HFF-Myc (cell line): ENCODE results near the gene PRKCE.

Experiments
- DNase-seq: peaks from one replicate; pipeline ENCODE4 v3.0.0-alpha.2; 2011; ENCODE audit warnings: low read depth; ENCODE audit errors: extremely low read depth
- H3K4me3 ChIP-seq: replicated peaks from 2 replicates; pipeline ENCODE4 v1.5.1; 2011; ENCODE audit warnings: low read depth, mild to moderate bottlenecking, control low read depth, low read length
- TF ChIP-seq, protein P1 (sequence below): IDR thresholded peaks from 2 replicates; pipeline ENCODE4 v1.5.1; 2012; ENCODE audit warnings: mild to moderate bottlenecking, low read depth, low read length, control low read depth; ENCODE audit errors: missing control alignments

PRKCE gene

DNA sequence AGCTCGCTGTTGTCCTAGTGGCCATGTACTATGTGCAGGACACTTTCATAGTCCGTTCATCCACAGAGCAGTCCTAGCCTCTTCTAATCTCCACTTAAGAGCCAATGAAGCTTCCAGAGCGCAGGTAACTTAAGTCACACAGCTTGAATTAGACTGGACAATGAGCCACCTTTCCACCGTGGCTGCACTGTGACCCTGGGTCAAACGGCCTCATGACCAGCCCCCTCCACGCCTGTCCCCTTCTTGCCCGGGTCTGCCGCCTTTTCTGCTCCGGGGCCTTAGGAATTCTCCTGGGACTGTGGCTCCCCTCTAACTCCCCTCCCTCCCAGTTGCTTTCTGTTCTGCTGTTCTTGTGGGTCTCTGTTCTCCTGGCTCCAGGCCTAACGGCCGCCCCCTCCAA, 8.4 kb upstream of the PRKCE start:
- peak overlapping the region; percentile 52 for H3K4me3 ChIP-seq
- TF ChIP-seq, protein P1, sequence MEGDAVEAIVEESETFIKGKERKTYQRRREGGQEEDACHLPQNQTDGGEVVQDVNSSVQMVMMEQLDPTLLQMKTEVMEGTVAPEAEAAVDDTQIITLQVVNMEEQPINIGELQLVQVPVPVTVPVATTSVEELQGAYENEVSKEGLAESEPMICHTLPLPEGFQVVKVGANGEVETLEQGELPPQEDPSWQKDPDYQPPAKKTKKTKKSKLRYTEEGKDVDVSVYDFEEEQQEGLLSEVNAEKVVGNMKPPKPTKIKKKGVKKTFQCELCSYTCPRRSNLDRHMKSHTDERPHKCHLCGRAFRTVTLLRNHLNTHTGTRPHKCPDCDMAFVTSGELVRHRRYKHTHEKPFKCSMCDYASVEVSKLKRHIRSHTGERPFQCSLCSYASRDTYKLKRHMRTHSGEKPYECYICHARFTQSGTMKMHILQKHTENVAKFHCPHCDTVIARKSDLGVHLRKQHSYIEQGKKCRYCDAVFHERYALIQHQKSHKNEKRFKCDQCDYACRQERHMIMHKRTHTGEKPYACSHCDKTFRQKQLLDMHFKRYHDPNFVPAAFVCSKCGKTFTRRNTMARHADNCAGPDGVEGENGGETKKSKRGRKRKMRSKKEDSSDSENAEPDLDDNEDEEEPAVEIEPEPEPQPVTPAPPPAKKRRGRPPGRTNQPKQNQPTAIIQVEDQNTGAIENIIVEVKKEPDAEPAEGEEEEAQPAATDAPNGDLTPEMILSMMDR = no peak
- no peak for DNase-seq

DNA sequence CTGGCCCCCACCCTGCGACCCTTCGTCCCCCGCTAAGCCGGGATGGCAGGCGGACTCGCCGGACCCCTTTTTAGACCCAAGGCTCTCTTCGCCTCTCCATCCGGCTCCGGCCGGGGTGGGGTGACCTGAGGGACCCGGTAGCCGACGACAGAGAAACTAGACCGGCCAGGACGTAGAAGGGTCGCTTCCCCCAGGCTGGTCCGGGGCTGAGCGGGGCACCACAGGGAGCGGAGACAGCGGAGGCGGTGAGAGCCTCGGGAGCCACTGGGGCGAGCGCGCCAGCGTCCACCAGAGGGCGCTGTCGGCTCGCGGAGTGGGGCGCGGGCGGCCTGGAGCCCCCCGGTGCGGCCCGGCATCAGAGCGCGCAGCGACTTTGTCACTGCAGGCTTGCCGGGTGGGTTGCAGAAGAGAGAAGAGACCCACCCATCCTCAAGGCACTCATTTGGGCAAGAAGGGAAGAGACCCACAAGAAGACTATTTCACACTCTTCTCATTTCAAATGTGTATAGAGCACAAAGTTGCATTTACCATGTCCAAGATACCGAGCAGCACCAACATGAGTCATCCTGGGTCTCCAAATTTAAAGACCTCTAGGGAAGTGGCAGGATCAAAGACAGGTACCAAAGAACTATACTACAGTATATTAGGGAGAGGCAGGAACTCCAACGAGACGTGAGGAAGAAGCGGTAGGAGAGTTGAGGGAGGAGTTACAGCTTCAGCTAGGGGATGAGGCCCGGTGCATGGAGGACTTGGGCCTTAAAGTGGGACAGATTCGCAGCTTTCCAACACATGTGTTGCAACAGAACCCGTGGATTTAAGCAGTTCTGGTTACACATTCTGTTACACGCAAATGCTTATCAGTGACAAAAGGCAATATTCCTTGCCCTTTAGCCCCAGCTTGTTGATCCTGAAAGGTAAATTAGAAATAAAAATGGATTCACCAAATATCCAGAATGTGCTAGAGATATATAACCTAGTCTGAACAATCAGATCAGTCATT, 7.6 kb upstream of the PRKCE start:
- peak overlapping the region; percentile 52 for H3K4me3 ChIP-seq

DNA sequence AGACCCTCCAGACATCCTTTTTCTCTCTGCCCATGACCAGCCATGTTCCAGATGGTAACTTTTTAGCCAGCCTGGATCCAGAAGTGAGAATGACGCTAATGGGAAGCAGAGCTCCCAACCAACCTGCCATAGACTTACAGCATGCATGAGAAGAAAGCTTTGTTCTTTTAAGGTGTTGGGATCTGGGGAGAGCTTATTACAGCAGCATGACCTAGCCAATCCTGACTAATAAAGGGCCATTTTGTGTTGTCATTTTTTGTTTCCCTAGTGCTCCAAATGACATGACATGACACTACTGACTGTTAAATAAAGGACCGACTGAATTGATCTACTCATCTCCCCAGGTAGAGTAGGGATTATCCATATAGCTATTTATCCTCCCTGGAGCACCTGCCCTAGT, 5.2 kb upstream of the PRKCE start:
- no peak overlapping the region for H3K4me3 ChIP-seq
- no peak for DNase-seq
- TF ChIP-seq, protein P1 = no peak

More for the DNA sequence above, 7.6 kb upstream of the PRKCE start:
- TF ChIP-seq, protein P1 = peak; percentile 86
- DNase-seq = no peak

DNA sequence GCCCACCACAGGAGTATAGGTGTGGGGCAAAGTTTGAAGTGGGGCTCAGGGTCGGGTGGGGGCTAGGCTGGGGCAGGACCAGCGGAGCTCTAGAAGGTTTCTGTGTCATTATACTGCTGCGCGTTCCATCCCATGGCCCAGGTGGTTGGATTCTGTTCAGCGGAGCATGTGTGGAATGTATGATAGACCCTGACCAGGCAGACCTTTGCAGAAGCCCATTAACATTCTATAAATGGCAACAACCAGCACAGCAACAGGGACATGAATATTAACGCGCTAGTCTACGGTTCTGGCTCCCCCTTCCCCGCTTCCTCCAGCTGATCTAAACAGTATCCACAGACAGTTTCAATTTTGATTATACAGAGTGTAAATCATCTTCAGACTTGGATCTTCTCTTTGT, 4.1 kb upstream of the PRKCE start:
- TF ChIP-seq, protein P1 = no peak

DNA sequence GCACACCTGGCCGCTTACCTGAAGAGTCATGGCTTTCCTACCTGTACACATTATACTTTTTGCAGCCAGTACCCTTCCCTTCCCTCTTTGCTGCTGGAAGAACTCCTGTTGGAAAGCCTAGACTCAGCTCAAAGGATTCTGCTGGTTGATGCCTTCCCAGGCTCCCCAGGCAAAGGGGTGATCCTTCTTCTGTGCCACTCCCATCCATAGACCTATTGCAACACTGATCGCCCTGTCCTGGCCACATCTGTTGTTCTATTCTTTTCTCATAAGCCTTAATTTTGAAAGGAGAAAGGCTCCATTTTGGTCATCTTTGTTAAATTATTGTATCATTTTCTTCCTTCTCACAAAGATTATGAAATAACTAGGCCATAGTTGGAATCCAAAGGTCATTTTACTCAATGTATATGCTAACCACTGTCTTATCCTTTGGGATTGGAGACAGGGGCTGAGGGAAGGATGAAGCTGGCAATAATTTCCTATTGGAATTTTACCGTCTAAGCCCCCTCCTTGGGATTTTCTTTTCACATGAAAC, 3.4 kb upstream of the PRKCE start:
- TF ChIP-seq, protein P1 = no peak

More for the DNA sequence above, 4.1 kb upstream of the PRKCE start:
- DNase-seq = no peak
- no peak overlapping the region for H3K4me3 ChIP-seq

DNA sequence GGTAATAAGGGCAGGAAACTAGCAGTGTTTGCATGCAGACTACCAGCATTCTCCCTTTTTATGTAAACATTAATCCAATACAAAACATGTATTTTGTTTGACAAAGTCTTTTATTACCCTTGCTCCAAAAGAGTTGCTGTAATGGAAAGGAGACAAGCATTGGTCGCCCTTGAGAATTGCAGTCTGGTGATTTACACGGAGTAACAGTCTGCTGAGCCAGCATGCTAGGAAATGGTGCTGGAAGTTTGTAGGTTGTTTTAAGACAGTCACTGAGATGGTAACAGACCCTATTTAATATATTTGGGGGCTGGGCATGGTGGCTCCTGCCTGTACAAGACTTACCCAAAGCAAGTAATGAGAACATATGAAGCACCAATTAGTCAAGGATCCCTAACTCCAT, 2.8 kb upstream of the PRKCE start:
- TF ChIP-seq, protein P1 = no peak
- no peak for DNase-seq
- H3K4me3 ChIP-seq = no peak overlapping the region

More for the DNA sequence above, 3.4 kb upstream of the PRKCE start:
- H3K4me3 ChIP-seq = no peak overlapping the region
- DNase-seq = no peak
